Measurements from ENCODE around the gene EPS8L3.
"Not testable (repeated sequence)": the region's sequence is repeated elsewhere in the genome, so short reads cannot be mapped to it uniquely, and the experiment has no call there.

EPS8L3 gene

DNA sequence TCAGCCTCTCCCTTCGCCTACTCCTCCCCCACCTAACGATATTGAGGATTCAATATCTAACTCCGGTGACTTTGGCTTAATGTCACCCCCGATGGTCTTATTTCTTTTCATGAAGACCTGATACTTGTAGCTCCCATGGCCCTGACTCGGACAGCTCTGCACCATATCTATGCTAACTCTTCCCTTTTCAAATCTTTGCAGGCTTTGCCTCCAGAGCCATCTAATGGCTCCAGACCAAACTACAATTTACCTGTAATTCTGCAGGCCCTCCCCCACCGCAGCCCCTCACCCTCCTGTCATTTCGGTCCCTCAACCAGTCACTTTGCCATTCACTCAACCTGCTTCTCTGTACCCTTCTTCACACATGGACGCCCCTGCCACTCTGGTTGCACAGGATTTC, 59.5 kb downstream of the EPS8L3 start:
- Mint-ChIP-seq H3K4me1 (no peaks in the 10 kb centered on the region), H3K4me3 (no peak overlapping the region), H3K27ac (no peak overlapping the region), H3K9me3 (peaks cover 10% of the 10 kb centered on the region), H3K27me3 (no peaks in the 10 kb centered on the region), H3K36me3 (peaks cover 36% of the 10 kb centered on the region)
- ATAC-seq, result no peak

DNA sequence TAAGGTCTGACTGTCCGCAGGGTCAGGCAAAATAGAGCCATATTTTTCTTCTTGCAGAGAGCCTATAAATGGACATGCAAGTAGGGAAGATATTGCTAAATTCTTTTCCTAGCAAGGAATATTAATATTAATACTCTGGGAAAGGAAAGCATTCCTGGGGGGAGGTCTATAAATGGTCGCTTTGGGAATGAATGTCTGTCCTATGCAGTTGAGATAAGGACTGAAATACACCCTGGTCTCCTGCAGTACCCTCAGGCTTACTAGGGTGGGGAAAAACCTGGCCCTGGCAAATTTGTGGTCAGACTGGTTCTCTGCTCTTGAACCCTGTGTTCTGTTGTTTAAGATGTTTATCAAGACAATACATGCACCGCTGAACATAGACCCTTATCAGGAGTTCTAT, 60.8 kb downstream of the EPS8L3 start:
- H3K36me3 Mint-ChIP-seq, result peaks cover 29% of the 10 kb centered on the region
- H3K27ac Mint-ChIP-seq, H3K4me1 Mint-ChIP-seq, H3K9me3 Mint-ChIP-seq, ATAC-seq, H3K27me3 Mint-ChIP-seq, H3K4me3 Mint-ChIP-seq: not testable (repeated sequence)
